HEK293 (cell line): ENCODE results near the gene ADAMTS17.
A peak's percentile ranks its signal among the peaks of the same experiment; 100 is the strongest.

Experiments used
- ZNF146 ChIP-seq: fragments of 450-650 bp; formaldehyde crosslinking; IDR thresholded peaks from 2 replicates; pipeline ENCODE4 v1.5.1; 2016; ENCODE audit warnings: missing biosample characterization, missing genetic modification characterization
- ZNF335 ChIP-seq: fragments of 450-650 bp; formaldehyde crosslinking; conservative IDR thresholded peaks from 2 replicates; pipeline ENCODE4 v1.5.1; 2016; ENCODE audit warnings: missing biosample characterization, missing genetic modification characterization
- ZNF629 ChIP-seq: fragments of 450-650 bp; formaldehyde crosslinking; IDR thresholded peaks from 2 replicates; pipeline ENCODE4 v1.5.1; 2017; ENCODE audit warnings: missing biosample characterization, missing genetic modification characterization
- ZSCAN16 ChIP-seq: fragments of 450-650 bp; formaldehyde crosslinking; IDR thresholded peaks from 2 replicates; pipeline ENCODE4 v1.5.1; 2016; ENCODE audit warnings: missing biosample characterization, missing genetic modification characterization
- TF ChIP-seq, protein P1 (sequence below): fragments of 450-650 bp; formaldehyde crosslinking; IDR thresholded peaks from 2 replicates; pipeline ENCODE4 v1.5.1; 2016; ENCODE audit warnings: missing biosample characterization, missing genetic modification characterization
- TF ChIP-seq, protein P2 (sequence below): fragments of 450-650 bp; formaldehyde crosslinking; IDR thresholded peaks from 2 replicates; pipeline ENCODE4 v1.5.1; 2017; ENCODE audit warnings: missing biosample characterization, missing genetic modification characterization
- TF ChIP-seq, protein P3 (sequence below): fragments of 450-650 bp; formaldehyde crosslinking; IDR thresholded peaks from 2 replicates; pipeline ENCODE4 v1.5.1; 2016; ENCODE audit warnings: missing biosample characterization, missing genetic modification characterization

DNA sequence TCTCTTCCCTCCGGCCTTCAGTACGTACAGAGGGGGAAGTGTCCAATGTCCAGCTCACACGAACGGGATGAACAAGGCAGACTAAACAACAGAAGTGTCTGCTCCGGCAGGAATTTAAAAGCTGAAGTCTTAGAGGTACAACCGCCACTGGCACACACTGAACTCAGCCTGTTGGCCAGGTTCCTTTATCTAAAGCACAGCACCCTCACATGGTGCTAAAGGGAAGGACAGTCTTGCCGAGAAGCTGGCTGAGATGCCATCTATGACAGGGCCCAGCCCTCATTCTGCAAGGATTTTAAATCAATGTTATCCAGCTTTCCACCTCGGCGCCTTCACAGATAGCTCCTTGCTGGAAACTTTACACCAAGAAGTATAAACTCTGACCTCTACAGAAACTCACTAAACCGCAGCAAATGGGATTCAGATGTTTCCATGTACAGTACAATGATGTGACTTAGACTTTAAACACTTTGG, 2.8 kb downstream of the ADAMTS17 start:
- TF ChIP-seq, protein P1, sequence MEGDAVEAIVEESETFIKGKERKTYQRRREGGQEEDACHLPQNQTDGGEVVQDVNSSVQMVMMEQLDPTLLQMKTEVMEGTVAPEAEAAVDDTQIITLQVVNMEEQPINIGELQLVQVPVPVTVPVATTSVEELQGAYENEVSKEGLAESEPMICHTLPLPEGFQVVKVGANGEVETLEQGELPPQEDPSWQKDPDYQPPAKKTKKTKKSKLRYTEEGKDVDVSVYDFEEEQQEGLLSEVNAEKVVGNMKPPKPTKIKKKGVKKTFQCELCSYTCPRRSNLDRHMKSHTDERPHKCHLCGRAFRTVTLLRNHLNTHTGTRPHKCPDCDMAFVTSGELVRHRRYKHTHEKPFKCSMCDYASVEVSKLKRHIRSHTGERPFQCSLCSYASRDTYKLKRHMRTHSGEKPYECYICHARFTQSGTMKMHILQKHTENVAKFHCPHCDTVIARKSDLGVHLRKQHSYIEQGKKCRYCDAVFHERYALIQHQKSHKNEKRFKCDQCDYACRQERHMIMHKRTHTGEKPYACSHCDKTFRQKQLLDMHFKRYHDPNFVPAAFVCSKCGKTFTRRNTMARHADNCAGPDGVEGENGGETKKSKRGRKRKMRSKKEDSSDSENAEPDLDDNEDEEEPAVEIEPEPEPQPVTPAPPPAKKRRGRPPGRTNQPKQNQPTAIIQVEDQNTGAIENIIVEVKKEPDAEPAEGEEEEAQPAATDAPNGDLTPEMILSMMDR (tag by site-specific recombination) = peak; percentile 50
- TF ChIP-seq, protein P2, sequence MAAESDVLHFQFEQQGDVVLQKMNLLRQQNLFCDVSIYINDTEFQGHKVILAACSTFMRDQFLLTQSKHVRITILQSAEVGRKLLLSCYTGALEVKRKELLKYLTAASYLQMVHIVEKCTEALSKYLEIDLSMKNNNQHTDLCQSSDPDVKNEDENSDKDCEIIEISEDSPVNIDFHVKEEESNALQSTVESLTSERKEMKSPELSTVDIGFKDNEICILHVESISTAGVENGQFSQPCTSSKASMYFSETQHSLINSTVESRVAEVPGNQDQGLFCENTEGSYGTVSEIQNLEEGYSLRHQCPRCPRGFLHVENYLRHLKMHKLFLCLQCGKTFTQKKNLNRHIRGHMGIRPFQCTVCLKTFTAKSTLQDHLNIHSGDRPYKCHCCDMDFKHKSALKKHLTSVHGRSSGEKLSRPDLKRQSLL (tag by site-specific recombination) = no peak
- TF ChIP-seq ZSCAN16 (tag by site-specific recombination) (no peak), ZNF629 (no peak), ZNF335 (tag by site-specific recombination) (0 out of 2 replicates have a peak, but pooled peaks have one; percentile 36), ZNF146 (tag by site-specific recombination) (no peak)
- TF ChIP-seq, protein P3, sequence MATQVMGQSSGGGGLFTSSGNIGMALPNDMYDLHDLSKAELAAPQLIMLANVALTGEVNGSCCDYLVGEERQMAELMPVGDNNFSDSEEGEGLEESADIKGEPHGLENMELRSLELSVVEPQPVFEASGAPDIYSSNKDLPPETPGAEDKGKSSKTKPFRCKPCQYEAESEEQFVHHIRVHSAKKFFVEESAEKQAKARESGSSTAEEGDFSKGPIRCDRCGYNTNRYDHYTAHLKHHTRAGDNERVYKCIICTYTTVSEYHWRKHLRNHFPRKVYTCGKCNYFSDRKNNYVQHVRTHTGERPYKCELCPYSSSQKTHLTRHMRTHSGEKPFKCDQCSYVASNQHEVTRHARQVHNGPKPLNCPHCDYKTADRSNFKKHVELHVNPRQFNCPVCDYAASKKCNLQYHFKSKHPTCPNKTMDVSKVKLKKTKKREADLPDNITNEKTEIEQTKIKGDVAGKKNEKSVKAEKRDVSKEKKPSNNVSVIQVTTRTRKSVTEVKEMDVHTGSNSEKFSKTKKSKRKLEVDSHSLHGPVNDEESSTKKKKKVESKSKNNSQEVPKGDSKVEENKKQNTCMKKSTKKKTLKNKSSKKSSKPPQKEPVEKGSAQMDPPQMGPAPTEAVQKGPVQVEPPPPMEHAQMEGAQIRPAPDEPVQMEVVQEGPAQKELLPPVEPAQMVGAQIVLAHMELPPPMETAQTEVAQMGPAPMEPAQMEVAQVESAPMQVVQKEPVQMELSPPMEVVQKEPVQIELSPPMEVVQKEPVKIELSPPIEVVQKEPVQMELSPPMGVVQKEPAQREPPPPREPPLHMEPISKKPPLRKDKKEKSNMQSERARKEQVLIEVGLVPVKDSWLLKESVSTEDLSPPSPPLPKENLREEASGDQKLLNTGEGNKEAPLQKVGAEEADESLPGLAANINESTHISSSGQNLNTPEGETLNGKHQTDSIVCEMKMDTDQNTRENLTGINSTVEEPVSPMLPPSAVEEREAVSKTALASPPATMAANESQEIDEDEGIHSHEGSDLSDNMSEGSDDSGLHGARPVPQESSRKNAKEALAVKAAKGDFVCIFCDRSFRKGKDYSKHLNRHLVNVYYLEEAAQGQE (tag by site-specific recombination) = no peak
